ENCODE results near the gene COG3. TPM values are rescaled to one million over a fixed set of nuclear protein-coding genes. Genes with fewer than 3 reads are reported as not detected.
A peak's percentile ranks its signal among the peaks of the same experiment; 100 is the strongest.

Gene COG3
- total and polyA plus RNA-seq, 2 of the 13 experiments (the other 11 are each of a cell fraction or from before 2014, with no cell fraction given): 37.8 to 47.5 TPM

DNA sequence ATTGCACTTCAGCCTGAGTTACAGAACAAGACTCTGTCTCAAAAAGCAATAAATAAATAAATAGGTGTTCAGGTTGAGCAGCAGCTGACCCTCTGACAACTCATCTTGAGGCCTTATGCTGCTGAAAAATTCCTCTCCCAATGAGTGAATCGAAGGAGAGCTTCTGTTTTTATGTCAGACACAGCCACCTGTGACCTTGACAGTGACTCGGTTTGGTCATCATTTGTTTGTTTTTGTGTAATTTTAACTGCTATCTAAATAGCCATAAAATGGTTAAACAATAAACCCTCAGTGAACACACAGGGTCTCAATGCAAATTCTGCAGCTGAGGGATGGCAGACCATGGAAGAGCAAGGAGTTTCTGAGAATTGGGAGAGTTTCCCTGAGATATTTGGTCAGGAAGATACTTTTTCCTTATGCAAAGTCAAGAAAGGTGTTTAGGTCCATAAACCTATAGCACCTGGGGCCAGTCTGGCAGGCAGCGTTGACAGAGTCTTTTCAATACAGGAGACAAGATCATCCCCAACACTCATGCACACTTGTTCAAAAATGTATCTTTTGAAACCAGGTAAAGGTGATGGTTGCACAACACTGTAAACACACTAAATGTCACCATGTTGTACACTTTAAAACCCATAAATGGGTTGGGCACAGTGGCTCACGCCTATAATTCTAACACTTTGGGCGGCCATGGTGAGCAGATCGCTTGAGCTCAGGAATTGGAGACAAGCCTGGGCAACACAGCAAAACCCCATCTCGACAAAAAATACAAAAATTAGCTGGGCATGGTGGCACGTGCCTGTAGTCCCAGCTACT, 30.0 kb upstream of the COG3 start (continued):
- TF ChIP-seq, protein P1, sequence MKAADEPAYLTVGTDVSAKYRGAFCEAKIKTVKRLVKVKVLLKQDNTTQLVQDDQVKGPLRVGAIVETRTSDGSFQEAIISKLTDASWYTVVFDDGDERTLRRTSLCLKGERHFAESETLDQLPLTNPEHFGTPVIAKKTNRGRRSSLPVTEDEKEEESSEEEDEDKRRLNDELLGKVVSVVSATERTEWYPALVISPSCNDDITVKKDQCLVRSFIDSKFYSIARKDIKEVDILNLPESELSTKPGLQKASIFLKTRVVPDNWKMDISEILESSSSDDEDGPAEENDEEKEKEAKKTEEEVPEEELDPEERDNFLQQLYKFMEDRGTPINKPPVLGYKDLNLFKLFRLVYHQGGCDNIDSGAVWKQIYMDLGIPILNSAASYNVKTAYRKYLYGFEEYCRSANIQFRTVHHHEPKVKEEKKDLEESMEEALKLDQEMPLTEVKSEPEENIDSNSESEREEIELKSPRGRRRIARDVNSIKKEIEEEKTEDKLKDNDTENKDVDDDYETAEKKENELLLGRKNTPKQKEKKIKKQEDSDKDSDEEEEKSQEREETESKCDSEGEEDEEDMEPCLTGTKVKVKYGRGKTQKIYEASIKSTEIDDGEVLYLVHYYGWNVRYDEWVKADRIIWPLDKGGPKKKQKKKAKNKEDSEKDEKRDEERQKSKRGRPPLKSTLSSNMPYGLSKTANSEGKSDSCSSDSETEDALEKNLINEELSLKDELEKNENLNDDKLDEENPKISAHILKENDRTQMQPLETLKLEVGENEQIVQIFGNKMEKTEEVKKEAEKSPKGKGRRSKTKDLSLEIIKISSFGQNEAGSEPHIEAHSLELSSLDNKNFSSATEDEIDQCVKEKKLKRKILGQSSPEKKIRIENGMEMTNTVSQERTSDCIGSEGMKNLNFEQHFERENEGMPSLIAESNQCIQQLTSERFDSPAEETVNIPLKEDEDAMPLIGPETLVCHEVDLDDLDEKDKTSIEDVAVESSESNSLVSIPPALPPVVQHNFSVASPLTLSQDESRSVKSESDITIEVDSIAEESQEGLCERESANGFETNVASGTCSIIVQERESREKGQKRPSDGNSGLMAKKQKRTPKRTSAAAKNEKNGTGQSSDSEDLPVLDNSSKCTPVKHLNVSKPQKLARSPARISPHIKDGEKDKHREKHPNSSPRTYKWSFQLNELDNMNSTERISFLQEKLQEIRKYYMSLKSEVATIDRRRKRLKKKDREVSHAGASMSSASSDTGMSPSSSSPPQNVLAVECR (CRISPR knock-in tag; IDR thresholded peaks at IDR 0.05; ENCODE audit: borderline replicate concordance): no peak; the same call in 1 of the 2 replicates
- TF ChIP-seq ZNF550 (CRISPR knock-in tag; IDR thresholded peaks at IDR 0.05; ENCODE audit: borderline replicate concordance) (no peak), NFYC (CRISPR knock-in tag; IDR thresholded peaks at IDR 0.05) (peak; percentile 13; the same call in 1 of the 2 replicates), ZNF574 (CRISPR knock-in tag; IDR thresholded peaks at IDR 0.05) (no peak), ASH2L (IDR thresholded peaks at IDR 0.05; ENCODE audit: insufficient read length, low read depth, low read length) (peak; percentile 60), ZNF557 (CRISPR knock-in tag; IDR thresholded peaks at IDR 0.05) (no peak), BORCS8-MEF2B (CRISPR knock-in tag; IDR thresholded peaks at IDR 0.05) (no peak), ZNF670 (CRISPR knock-in tag; IDR thresholded peaks at IDR 0.05; ENCODE audit: borderline replicate concordance) (no peak), HNF1A (IDR thresholded peaks at IDR 0.05; ENCODE audit: low read depth) (peak; percentile 14; the same call in 1 of the 2 replicates), HNF1A (CRISPR knock-in tag; IDR thresholded peaks at IDR 0.05; ENCODE audit: borderline replicate concordance) (peak; percentile 54; the same call in 1 of the 2 replicates), ZNF703 (CRISPR knock-in tag; IDR thresholded peaks at IDR 0.05; ENCODE audit: borderline replicate concordance) (no peak), ZNF354B (CRISPR knock-in tag; IDR thresholded peaks at IDR 0.05) (no peak), BCL6 (CRISPR knock-in tag; IDR thresholded peaks at IDR 0.05) (peak; percentile 86), ZNF614 (CRISPR knock-in tag; IDR thresholded peaks at IDR 0.05; ENCODE audit: borderline replicate concordance) (no peak), SAP130 (CRISPR knock-in tag; IDR thresholded peaks at IDR 0.05; ENCODE audit: low read depth) (peak; percentile 64), ZMYM4 (CRISPR knock-in tag; IDR thresholded peaks at IDR 0.05) (no peak), GATAD1 (CRISPR knock-in tag; IDR thresholded peaks at IDR 0.05) (0 out of 2 replicates have a peak, but pooled peaks have one; percentile 46), SAFB2 (CRISPR knock-in tag; IDR thresholded peaks at IDR 0.05; ENCODE audit: borderline replicate concordance, low read depth) (no peak)
